H1 (cell line): Measurements from ENCODE around the gene ELMO1. TPM values are rescaled to one million over a fixed set of nuclear protein-coding genes. Genes with fewer than 3 reads are reported as not detected.

Source experiments
- CTCF ChIA-PET: fragments of 300-600 bp; sonication (Branson Sonifier 250); formaldehyde crosslinking; loops from one replicate; lab custom pipeline; 2021; ENCODE audit not compliant: partially characterized antibody; lab: Charles Lee
- POLR2A ChIA-PET: fragments of 300-600 bp; sonication (Branson Sonifier 250); formaldehyde crosslinking; loops from one replicate; lab custom pipeline; 2021; ENCODE audit warnings: inconsistent platforms; ENCODE audit not compliant: partially characterized antibody; lab: Charles Lee
- DNase-seq, 2 experiments: peaks; one replicate each; pipeline versions ENCODE4 v3.0.0 to v3.0.0-alpha.2; 2010 to 2022; ENCODE audit warnings: low spot score in 2 of 2, low read depth in 1 of 2, mixed read lengths in 1 of 2
- FAIRE-seq: peaks from 2 replicates; lab custom pipeline; 2011; peaks lifted over from hg19 to GRCh38; lab: Jason Lieb, UNC
- H2AFZ ChIP-seq: 2 replicates; pipeline ENCODE4 v1.8.1; 2012; ENCODE audit warnings: low read length, inconsistent platforms
- H2AK5ac ChIP-seq: 2 replicates; pipeline ENCODE4 v1.6.1; 2013; ENCODE audit warnings: low read depth, low read length
- H2BK120ac ChIP-seq: replicated peaks from 2 replicates; pipeline ENCODE3; 2013; ENCODE audit warnings: low read depth, low read length, inconsistent platforms
- H2BK12ac ChIP-seq: 2 replicates; pipeline ENCODE4 v1.6.1; 2013; ENCODE audit warnings: low read depth, low read length
- H2BK15ac ChIP-seq: 2 replicates; pipeline ENCODE4 v1.6.1; 2013; ENCODE audit warnings: low read length
- H2BK20ac ChIP-seq: 2 replicates; pipeline ENCODE4 v1.6.1; 2013; ENCODE audit warnings: low read length
- H2BK5ac ChIP-seq: 2 replicates; pipeline ENCODE4 v1.6.1; 2013; ENCODE audit warnings: low read depth, low read length
- H3K14ac ChIP-seq: 2 replicates; pipeline ENCODE4 v1.6.1; 2013; ENCODE audit warnings: inconsistent platforms; ENCODE audit not compliant: insufficient read length
- H3K18ac ChIP-seq: 2 replicates; pipeline ENCODE4 v1.6.1; 2013; ENCODE audit warnings: low read length; ENCODE audit errors: extremely low read depth
- H3K23ac ChIP-seq: 2 replicates; pipeline ENCODE4 v1.6.1; 2013; ENCODE audit warnings: inconsistent platforms; ENCODE audit not compliant: insufficient read length
- H3K23me2 ChIP-seq: 2 replicates; pipeline ENCODE4 v1.6.1; 2013; ENCODE audit warnings: low read depth, low read length
- H3K27ac ChIP-seq: 2 replicates; pipeline ENCODE4 v1.6.1; 2011; ENCODE audit warnings: low read depth, low read length, inconsistent platforms
- H3K27me3 ChIP-seq, 4 experiments: replicated peaks in 1 of 4; 1 replicate in 1 of 4; 2 replicates in 3 of 4; pipeline versions ENCODE4 v1.6.1 to v1.8.1; 2011 to 2013; ENCODE audit warnings: low read length in 3 of 4, mild to moderate bottlenecking in 3 of 4, inconsistent platforms in 2 of 4, mixed read lengths in 2 of 4, moderate library complexity in 1 of 4; ENCODE audit not compliant: control insufficient read depth in 3 of 4, insufficient read depth in 3 of 4; ENCODE audit errors: extremely low read depth in 1 of 4
- H3K36me3 ChIP-seq, 4 experiments: 2 replicates each; pipeline versions ENCODE4 v1.6.1 to v1.8.1; 2011 to 2013; ENCODE audit warnings: mild to moderate bottlenecking in 4 of 4, low read length in 3 of 4, moderate library complexity in 2 of 4, control low read depth in 1 of 4, inconsistent platforms in 1 of 4; ENCODE audit not compliant: insufficient read depth in 4 of 4, control insufficient read depth in 2 of 4
- H3K4ac ChIP-seq: replicated peaks from 2 replicates; pipeline ENCODE3; 2013; ENCODE audit warnings: low read length, low read depth, mixed read lengths, inconsistent platforms; ENCODE audit not compliant: insufficient read length
- H3K4me1 ChIP-seq, 4 experiments: replicated peaks in 1 of 4; 1 replicate in 1 of 4; 2 replicates in 3 of 4; pipeline versions ENCODE4 v1.6.1 to v1.8.1; 2011 to 2013; ENCODE audit warnings: low read length in 3 of 4, inconsistent platforms in 2 of 4, mixed read lengths in 1 of 4; ENCODE audit not compliant: insufficient read depth in 4 of 4, control insufficient read depth in 3 of 4
- H3K4me2 ChIP-seq, 2 experiments: 2 replicates each; pipeline versions ENCODE4 v1.6.1 to v1.8.1; 2011 to 2013; ENCODE audit warnings: low read depth in 2 of 2, low read length in 2 of 2, control low read depth in 1 of 2, inconsistent platforms in 1 of 2, mild to moderate bottlenecking in 1 of 2; ENCODE audit not compliant: insufficient read depth in 1 of 2
- H3K4me3 ChIP-seq, 4 experiments: fragments of 200-600, 300-600 bp in 1 of 4; sonication (generic), shearing (Covaris generic), sonication (Bioruptor Twin) in 1 of 4; 2 replicates each; pipeline versions ENCODE4 v1.5.1 to v1.8.1; 2011 to 2016; ENCODE audit warnings: low read length in 4 of 4, low read depth in 3 of 4, control low read depth in 2 of 4, inconsistent platforms in 2 of 4, mild to moderate bottlenecking in 2 of 4, mixed read lengths in 1 of 4, moderate library complexity in 1 of 4; ENCODE audit not compliant: insufficient read depth in 2 of 4; ENCODE audit errors: extremely low read depth in 1 of 4
- H3K56ac ChIP-seq: replicated peaks from 2 replicates; pipeline ENCODE3; 2013; ENCODE audit warnings: low read depth, mild to moderate bottlenecking, mixed read lengths, low read length, inconsistent platforms; ENCODE audit not compliant: insufficient read length
- H3K79me1 ChIP-seq: 2 replicates; pipeline ENCODE4 v1.6.1; 2013; ENCODE audit warnings: low read depth, low read length, control low read depth
- H3K79me2 ChIP-seq, 2 experiments: 2 replicates each; pipeline versions ENCODE4 v1.6.1 to v1.8.1; 2012 to 2013; ENCODE audit warnings: low read length in 2 of 2, mild to moderate bottlenecking in 2 of 2, inconsistent platforms in 1 of 2; ENCODE audit not compliant: insufficient read depth in 2 of 2, control insufficient read depth in 1 of 2
- H3K9ac ChIP-seq, 4 experiments: replicated peaks in 1 of 4; 1 replicate in 1 of 4; 2 replicates in 3 of 4; pipeline versions ENCODE4 v1.6.1 to v1.8.1; 2011 to 2013; ENCODE audit warnings: low read depth in 3 of 4, low read length in 3 of 4, control low read depth in 2 of 4, mild to moderate bottlenecking in 2 of 4, moderate library complexity in 2 of 4, inconsistent platforms in 1 of 4; ENCODE audit errors: extremely low read depth in 1 of 4
- H3K9me3 ChIP-seq, 2 experiments: 2 replicates each; pipeline versions ENCODE4 v1.6.1 to v1.8.1; 2012 to 2013; ENCODE audit warnings: mild to moderate bottlenecking in 2 of 2, moderate library complexity in 2 of 2, control low read depth in 1 of 2, inconsistent platforms in 1 of 2, low read depth in 1 of 2, low read length in 1 of 2, mixed read lengths in 1 of 2; ENCODE audit not compliant: insufficient read depth in 2 of 2
- H4K20me1 ChIP-seq, 2 experiments: replicated peaks in 1 of 2; 2 replicates each; pipeline versions ENCODE3 to v1.8.1; 2011 to 2013; ENCODE audit warnings: inconsistent platforms in 2 of 2, low read length in 2 of 2, mild to moderate bottlenecking in 1 of 2; ENCODE audit not compliant: insufficient read depth in 2 of 2, control insufficient read depth in 1 of 2
- H4K5ac ChIP-seq: 2 replicates; pipeline ENCODE4 v1.6.1; 2013; ENCODE audit warnings: low read length, low read depth, mixed read lengths, inconsistent platforms; ENCODE audit not compliant: insufficient read length
- H4K8ac ChIP-seq: 2 replicates; pipeline ENCODE4 v1.8.0; 2013; ENCODE audit warnings: mild to moderate bottlenecking, moderate library complexity, low read length, inconsistent platforms; ENCODE audit not compliant: insufficient read depth; ENCODE audit errors: extremely low read depth
- H4K91ac ChIP-seq: replicated peaks from 2 replicates; pipeline ENCODE3; 2013; ENCODE audit warnings: low read length, mixed read lengths, inconsistent platforms; ENCODE audit not compliant: insufficient read length
- GTF2F1 ChIP-seq: IDR thresholded peaks from 2 replicates; pipeline ENCODE4 v1.6.1; 2012; ENCODE audit warnings: low read depth, low read length, improper control_type of control experiment, borderline replicate concordance
- POU5F1 ChIP-seq: IDR thresholded peaks from 2 replicates; pipeline ENCODE4 v1.6.1; 2011; ENCODE audit warnings: low read depth, mild to moderate bottlenecking, low read length, moderate library complexity
- RXRA ChIP-seq: IDR thresholded peaks from 2 replicates; pipeline ENCODE4 v1.6.1; 2011; ENCODE audit warnings: low read depth, mild to moderate bottlenecking, low read length, moderate library complexity; ENCODE audit not compliant: insufficient read depth
- WGBS, 2 experiments: shearing (Covaris generic) in 1 of 2; methylation state at CpG; one replicate each; pipeline versions ENCODE4 v1.1.6 to v1.1.7; 2013 to 2015; ENCODE audit warnings: low lambda C conversion rate in 2 of 2, mixed read lengths in 2 of 2, inconsistent platforms in 1 of 2, low coverage in 1 of 2, missing lambda C conversion rate in 1 of 2; ENCODE audit not compliant: insufficient replicate concordance in 2 of 2, insufficient coverage in 1 of 2, insufficient read length in 1 of 2; ENCODE audit errors: extremely low coverage in 1 of 2, missing lambda C conversion rate in 1 of 2; 5-methylcytosine and 5-hydroxymethylcytosine counted together
- polyA plus RNA-seq, 7 experiments: library from polyadenylated mRNA; depleted of rRNA in 3 of 7; stranded (reverse) in 5 of 7; unstranded in 2 of 7; fragments of >200 nt in 5 of 7; fragments of 200-250 nt in 2 of 7; gene quantifications; 1 replicate in 5 of 7; 2 replicates in 1 of 7; 4 replicates in 1 of 7; pipeline versions ENCODE4 v1.2.1 to v1.2.3, GENCODE V29; 2011 to 2013; ENCODE audit warnings: missing spikeins in 2 of 7, mixed read lengths in 2 of 7
- total RNA-seq: library from RNA; stranded (reverse); fragmentation: NEBNext Ultra II Directional; extraction: Animal tissue kit (Norgen Biotek cat#: 25700); gene quantifications from 2 replicates; pipeline ENCODE4 v1.2.1, GENCODE V29; 2021
- TF ChIP-seq, protein P1 (sequence below): IDR thresholded peaks from 2 replicates; pipeline ENCODE4 v1.6.1; 2012; ENCODE audit warnings: inconsistent platforms
- TF ChIP-seq, protein P2 (sequence below): IDR thresholded peaks from 2 replicates; pipeline ENCODE4 v1.6.1; 2011; ENCODE audit warnings: low read depth, mild to moderate bottlenecking, low read length; ENCODE audit not compliant: insufficient read depth

The ELMO1 gene
- total and polyA plus RNA-seq, 2 of the 8 experiments (the other 6 are each of a cell fraction or from before 2014, with no cell fraction given) = 18.4 to 21.0 TPM

GRCh38 chr7:37372750-37373149 lies 75.9 kb downstream of the ELMO1 start:
- Histone ChIP-seq H2BK5ac (no peak overlapping the region), H3K4me3 (no peak overlapping the region), H2BK15ac (no peak overlapping the region), H4K91ac (no peak overlapping the region), H3K79me2 (0 out of 4 replicates have a peak, but pooled peaks cover 0 to 2% of the 10 kb centered on the region in 2 experiments), H3K18ac (no peak overlapping the region), H2AFZ (no peak overlapping the region), H2BK12ac (no peak overlapping the region; the same call in 1 of the 2 replicates), H3K27ac (no peak overlapping the region), H3K4me1 (peaks cover 0 to 3% (median 0%) of the 10 kb centered on the region in 4 experiments; a peak in 1 of 7 replicates), H2BK20ac (no peak overlapping the region), H2BK120ac (no peak overlapping the region), H3K9me3 (peaks cover 17% of the 10 kb centered on the region in 2 experiments; a peak in 3 of 4 replicates), H3K79me1 (no peaks in the 10 kb centered on the region), H4K20me1 (no peaks in the 10 kb centered on the region), H4K8ac (no peak overlapping the region), H3K4ac (no peak overlapping the region), H2AK5ac (no peak overlapping the region), H3K23me2 (no peaks in the 10 kb centered on the region), H3K4me2 (no peak overlapping the region), H3K56ac (no peak overlapping the region), H4K5ac (no peak overlapping the region), H3K27me3 (no peaks in the 10 kb centered on the region)
- FAIRE-seq = no peak
- ChIA-PET CTCF (interaction anchor here (1.3 kb wide), 1 partner anchor 9 kb away, joined by 3 read pairs; no protein-coding TSS in a partner anchor), POLR2A (no interaction called here)
- no peak for DNase-seq
- 85% methylated on average over 3 of the region's 3 CpGs; no CpG with 5 or more reads in 1 of the 2 experiments for WGBS, 2 experiments
- TF ChIP-seq GTF2F1 = no peak
- no peak for TF ChIP-seq RXRA
- TF ChIP-seq, protein P1, sequence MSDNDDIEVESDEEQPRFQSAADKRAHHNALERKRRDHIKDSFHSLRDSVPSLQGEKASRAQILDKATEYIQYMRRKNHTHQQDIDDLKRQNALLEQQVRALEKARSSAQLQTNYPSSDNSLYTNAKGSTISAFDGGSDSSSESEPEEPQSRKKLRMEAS = no peak
- TF ChIP-seq, protein P2, sequence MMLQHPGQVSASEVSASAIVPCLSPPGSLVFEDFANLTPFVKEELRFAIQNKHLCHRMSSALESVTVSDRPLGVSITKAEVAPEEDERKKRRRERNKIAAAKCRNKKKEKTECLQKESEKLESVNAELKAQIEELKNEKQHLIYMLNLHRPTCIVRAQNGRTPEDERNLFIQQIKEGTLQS = no peak
- no peak for TF ChIP-seq POU5F1
- TF ChIP-seq, all 59 proteins: peak for 0
- Histone ChIP-seq H3K9ac (no peak overlapping the region), H3K14ac (no peak overlapping the region), H3K36me3 (peaks cover 0 to 15% (median under 1%) of the 10 kb centered on the region in 4 experiments; a peak in 3 of 8 replicates), H3K23ac (no peak overlapping the region)
